Myocyte (in vitro differentiated cells): ENCODE results near the gene PLEKHA6. TPM values are rescaled to one million over a fixed set of nuclear protein-coding genes. Genes with fewer than 3 reads are reported as not detected.

Experiments
- DNase-seq: peaks from one replicate; pipeline ENCODE4 v3.0.0-alpha.2; 2012; ENCODE audit warnings: low read depth
- total RNA-seq: library from RNA; depleted of rRNA; stranded (reverse); fragments of >200 nt; gene quantifications from 2 replicates; pipeline ENCODE4 v1.2.3, GENCODE V29; 2014

The PLEKHA6 gene
- total RNA-seq, 1 donor from 2014 or later = 16.7 TPM

DNA sequence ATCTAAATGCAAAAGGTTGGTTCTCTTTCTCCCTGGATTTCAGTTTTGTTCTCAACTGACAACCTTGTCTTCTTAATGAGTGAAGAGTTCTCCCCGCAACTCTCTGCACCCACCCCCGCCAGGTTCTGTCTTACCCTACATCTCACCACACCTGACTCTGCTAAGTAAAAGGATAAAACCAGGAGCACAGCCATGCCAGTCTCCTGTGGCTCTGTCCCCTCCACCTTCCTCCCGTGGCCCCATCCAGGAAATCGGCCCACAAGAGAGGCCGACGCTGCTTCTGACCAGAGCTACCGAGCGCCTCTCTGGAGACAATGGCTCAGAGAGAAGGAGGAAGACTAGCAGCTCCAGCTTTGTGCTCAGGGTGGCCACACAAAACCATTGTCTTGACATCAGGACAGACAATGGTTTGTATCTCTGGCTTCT, 72.2 kb downstream of the PLEKHA6 start:
- DNase-seq = peak; percentile 18

DNA sequence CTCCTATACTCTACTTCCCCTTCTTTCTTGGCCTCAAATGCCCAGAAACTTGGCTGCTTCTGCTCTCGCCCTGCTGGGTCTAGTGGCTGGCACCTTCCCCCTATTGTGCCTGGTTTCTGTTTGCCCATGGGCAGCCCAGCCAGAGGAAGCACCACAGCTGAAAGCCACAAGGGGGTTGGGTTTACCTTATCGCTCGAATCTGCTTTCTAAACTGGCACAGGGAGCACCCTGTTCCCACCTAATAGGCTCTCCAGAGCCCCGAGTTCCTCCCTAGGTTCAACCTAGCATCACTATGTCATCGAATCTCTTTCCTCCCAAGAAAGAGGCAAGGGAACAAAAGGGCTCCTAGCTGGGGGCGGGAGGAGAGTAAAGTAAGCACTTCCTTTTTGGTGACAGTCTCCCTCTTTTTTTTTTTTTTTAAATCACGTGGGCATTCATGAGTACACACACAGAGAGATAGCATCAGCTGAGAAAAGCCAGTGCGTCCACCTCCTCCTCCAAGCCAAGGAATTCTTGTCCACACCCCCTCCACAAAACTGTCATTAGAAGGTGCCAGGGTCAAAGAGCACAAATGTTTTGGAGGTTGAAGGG, 72.8 kb downstream of the PLEKHA6 start:
- DNase-seq = peak; percentile 30

DNA sequence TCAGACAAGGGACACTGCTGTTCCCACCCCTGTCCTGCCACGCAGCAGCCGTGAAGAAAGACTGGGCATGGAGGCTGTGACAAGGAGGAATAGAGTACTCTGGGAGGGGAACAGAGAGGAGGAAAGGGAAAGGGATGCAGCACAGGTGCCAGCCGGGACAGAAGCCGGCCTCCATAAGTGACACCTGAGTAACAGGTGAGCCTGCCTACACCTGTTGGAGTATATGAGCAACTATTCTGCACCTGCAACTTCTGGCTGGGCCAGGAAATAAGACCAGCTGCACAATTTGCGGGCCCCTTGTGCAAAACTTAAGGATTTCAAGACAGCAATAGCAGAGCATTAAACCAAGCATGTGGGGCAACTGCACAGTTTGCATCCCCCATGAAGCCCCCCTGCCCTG, 73.4 kb downstream of the PLEKHA6 start:
- no peak for DNase-seq

DNA sequence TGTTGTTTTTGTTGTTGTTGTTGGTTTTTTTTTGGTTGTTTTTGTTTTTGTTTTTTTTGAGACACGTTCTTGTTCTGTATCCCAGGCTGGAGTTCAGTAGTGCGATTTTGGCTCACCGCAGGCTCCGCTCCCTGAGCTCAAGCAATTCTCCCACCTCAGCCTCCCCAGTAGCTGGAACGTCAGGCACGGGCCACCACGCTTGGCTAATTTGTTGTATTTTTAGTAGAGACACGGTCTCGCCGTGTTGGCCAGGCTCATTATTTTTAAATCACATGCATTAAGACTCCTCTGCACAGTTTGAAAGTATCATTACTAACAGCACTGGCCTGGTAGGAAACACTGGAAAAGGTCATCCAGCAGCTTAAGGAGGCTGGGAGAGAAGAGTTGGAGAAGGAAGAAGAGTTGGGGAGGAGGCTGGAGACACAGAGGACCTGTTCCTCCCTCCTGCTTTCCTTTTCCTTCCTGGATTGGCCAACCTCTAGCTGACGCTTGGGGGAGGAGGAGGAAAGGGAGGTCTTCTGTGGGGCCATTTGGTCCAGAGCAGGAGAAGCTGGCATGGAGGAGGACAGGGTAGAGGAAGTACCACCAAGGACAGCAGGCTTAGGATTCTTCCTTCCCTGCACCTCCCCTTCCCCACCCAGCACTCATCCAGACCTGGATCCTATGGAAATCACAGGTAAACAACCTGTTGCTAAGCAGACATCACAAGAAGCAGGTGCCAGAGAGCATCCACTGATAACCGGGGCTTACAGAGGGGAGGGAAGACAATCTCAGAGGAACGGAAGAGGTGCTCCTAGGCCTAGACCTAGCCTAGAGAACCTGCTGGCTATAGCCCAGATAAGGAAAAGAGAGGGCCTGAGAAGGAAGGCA, 74.1 kb downstream of the PLEKHA6 start:
- no peak for DNase-seq

DNA sequence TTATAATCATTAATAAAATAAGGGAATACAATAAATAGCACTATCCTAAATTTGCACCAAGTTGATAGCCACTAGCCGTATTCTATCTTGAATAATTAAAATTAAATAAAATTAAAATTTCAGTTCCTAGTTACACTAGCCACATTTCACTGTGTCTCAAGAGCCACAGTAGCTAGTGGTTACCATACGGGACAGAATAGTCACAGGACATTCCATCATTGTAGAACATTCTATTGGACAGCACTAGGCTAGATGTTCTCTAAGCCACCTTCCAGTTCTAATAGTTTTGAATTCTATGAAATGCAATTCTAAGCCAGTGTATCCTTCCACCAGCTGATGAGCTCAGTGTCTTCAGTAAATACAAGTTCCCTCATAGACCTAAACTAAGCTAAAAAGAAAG, 74.8 kb downstream of the PLEKHA6 start:
- DNase-seq = no peak

DNA sequence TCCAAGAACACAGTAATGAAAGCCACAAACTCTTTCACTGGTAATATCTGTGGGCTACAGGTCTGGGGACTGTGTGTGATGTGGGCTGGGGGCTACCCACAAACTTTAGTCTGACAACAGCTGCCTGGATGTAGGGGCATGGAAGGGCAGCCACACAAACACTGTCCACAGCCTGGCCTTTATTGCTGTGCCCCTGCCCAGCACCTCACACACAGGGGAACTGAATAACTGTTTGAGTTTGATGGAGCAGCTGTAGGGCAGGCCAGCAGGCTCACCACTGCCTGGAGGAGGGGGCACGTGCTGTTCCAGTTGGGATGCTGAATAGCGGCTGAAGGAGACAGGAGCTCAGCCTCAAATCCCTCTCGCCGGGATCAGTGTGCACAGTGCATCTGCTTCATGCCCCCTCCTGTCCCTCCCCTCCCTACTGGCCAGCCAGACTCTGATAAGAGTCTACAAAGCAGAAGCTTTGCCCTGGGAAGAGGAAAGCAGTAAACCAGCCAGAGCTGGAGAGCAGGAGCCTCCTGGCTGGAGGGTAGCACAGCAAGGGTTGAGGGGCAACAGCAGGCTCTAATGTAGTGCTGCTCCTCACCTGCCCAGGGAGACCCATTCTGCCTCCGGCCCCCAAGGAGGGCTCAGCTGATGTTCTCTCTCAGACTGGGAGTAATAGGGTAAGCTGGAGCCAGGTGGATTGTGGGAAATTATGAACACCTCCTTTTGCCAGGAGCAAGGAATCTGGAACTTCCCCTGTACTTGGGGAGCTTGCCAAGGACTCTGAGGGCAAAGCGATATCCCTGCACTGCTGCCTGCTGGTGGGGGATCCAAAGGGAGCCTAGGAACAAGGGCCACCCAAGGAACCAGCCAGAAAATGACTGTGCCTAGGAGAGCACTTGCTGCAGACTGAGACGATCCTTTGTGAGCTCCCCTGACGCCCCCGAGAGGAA, 75.7 kb downstream of the PLEKHA6 start:
- peak; percentile 89 for DNase-seq

DNA sequence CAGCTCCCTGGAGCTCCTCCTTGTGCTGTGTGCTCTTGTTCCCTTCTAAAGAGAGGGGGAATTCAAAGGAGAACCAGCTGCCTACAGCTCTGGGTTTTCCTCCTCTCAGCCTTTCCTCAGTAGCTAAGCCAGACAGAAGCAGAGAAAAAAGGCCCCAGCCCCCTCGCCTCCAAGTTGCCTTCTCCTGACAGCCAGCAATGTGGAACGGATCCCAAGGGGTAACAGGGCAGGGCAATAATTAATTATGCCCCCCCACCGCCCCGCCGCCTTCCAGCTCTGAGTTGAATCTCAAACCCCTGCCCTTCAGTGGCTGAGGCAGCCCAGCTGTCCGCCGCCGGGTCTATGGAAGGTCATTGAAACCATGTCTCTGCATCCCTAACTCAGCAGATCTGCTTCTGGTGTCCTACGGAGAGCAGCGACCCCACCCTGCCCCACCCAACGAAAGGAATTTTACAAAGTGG, 76.9 kb downstream of the PLEKHA6 start:
- DNase-seq = peak; percentile 47

DNA sequence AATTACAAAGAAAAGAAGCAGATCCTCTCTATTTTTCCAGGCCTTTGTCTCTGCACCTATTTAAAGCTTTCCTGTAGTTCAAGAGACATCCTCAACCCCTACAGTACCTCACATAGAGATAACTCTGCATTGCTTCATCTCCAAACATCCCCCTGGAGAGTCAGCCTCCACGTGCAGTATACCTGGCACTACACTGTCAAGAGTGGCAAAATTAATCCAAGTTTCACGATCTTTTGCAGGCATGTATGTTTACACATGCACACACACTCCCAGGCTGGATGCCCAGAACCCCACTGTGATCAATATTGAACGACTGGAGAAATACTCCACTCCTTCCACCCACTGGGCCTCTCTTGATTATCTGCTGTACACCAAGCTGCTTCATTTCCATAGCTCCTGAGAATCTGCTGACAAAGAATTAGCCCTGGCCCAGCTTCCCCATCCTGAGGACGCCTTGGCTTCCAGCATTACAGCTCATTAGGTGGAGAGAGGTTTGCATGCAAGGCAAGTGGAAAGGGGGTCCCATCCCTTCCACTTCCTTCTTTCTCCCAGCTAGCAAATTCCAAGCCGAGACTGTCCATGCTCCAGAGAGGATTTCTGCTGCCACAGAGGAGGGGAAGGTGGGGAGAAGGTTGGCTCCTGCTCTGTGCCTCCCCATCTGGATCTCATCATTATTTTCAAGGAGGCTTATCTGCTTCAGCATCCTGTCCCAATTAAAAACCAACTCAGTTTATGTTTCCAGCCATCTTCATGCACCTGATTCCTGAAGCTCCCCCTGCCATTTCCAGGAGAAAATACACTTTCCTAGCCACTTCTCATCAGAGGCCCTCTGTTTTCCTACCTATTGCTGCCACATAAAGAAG, 79.4 kb downstream of the PLEKHA6 start:
- no peak for DNase-seq

DNA sequence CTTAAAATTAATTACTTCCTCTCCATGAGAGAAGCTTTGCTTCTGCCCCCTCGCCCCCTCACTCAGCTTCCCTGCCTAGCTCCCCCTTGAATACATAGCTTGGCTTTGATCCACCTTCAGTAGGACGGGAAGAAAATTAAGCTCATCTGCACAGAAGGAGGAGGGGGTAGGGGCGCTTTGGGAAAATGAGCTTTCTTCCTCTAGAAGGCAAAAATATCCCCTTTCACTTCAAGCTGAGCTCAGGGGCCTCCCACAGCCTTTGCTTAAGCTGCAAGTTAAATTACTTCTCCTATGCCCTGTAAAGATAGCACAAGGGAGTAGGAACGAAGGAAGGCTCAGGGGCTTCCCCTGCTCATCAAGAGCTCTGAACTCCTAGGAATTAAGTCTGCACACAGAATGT, 80.8 kb downstream of the PLEKHA6 start:
- no peak for DNase-seq

DNA sequence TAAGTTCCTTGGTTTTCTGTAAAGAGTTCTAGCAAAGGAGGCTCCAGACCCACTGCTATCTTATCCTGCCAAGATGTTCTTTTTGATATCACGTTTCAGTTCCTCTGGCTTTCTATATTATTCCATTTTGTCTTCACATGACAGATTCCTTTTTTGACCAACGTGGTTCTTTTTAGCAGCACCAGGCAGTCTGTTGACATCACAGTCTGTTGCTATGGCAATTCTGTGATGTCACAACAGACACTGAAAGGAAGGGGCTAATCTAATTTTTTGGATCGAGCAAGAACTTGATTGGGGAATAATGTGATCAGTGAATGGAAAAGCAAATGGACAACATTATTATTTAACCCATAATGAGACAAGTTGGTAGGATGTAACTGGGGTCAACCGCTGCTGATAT, 81.5 kb downstream of the PLEKHA6 start:
- no peak for DNase-seq

DNA sequence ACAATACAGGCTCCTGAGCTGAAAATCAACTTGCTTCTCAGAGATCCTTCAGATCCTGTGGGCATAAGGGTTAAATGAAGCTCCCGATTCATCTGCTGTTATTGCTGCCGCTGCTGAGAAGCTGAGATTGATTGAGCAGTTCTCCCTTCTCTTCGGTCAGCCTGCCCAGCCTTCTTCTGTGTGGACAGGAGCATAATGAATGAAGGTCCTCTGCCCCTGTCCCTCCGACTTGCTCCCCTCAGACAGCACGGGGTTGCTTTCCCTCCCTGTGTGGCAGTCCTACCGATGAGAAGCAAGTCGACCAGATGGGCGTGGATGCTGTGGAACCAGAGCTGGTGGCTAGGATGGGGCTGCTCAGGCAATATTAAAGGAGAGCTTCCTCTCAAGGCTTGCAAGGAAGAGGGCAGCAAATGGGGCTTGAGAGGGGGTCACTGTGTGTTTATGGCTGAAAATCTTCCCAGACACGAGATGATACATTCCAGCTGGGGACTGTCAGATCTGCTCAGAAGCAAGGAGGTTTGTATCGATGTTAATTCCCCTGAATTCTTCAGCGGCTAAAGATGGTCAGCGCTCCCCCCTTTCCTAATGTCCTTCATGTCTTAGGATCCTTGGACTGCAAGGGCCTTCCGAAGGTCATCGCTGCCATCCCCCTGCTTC, 82.0 kb downstream of the PLEKHA6 start:
- no peak for DNase-seq

DNA sequence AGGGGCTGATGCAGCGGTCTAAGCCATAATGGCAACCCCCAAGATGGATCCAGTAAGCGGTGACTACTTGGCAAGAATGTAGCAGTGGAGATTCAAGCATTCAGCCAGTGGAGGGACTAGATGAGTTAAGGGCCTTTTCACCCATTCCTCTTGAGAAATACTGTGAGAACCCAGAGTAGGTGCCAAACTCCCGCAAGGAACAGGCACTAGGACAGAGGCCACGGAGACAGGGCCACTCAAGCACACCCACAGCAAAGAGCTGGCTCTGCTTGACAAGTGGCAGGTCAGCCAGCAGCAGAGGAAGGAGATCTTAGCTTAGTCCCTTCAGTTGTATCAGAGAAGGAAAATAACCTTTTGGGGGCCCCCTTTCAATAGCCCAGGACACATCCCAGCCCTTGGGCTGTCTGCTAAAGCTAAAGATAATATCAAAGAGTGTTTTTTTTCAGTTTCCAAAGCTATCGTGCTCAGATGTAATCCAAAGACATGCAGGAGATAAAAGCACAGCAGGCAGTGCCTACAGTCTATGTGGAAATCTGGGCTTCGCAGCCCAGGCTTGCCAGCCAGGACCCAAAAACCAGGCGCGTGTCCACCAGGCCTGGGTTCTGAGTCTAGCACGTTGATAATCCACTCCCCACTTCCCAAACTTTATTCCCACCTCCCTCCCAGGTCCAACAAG, 83.9 kb downstream of the PLEKHA6 start:
- no peak for DNase-seq

DNA sequence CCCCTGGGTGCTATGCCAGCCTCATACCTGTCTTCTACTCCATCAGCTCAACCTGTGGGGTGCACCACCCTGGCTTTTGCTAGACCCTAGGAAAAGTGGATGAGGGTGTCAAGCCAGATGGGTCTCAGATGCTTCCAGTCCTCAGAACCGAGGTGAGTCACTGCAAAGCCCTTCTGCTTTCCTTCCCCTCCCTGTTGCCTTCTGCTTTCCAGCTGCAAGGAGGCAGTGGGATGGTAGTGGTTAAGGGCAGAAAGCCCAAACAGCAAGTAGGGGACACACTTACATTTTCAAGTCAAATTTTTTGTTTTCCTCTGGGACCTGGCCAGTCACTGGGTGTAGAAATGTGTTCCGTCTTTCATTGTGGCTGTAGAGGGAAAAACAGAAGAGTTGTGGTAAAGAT, 85.3 kb downstream of the PLEKHA6 start:
- peak; percentile 45 for DNase-seq

DNA sequence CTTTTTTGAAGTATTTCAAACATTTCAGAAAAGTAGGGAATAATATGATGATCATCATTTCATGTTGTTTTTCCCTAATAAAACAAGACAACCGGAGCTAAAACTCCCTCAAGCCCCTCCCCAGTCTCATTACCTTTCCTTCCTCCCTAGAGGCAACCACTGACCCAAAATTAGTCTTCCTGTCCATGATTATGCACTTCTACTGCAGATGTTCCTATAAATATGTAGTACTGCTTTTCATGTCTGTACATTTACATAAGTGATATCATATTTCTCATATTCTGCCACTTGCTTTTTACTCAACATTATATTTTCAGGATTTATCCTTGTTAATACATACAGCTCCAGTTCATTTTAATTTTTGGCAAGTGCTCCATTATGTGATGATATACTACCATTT, 87.2 kb downstream of the PLEKHA6 start:
- DNase-seq = no peak

DNA sequence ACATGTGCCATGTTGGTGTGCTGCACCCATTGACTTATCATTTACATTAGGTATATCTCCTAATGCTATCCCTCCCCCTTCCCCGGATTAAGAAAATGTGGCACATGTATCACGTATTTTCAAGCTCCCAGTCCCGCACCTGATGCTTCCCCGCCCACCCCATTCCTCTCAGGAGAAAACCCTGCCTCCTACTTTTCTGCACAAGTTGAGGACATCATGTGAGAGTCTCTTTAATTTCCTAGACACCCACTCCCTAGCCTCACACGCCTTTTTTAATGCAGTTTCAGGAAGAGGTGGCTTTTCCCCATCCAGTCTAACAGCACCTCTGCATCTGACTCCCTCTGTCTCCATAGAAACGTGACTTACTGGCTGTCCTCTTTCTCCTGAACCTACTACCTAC, 87.8 kb downstream of the PLEKHA6 start:
- DNase-seq = no peak

DNA sequence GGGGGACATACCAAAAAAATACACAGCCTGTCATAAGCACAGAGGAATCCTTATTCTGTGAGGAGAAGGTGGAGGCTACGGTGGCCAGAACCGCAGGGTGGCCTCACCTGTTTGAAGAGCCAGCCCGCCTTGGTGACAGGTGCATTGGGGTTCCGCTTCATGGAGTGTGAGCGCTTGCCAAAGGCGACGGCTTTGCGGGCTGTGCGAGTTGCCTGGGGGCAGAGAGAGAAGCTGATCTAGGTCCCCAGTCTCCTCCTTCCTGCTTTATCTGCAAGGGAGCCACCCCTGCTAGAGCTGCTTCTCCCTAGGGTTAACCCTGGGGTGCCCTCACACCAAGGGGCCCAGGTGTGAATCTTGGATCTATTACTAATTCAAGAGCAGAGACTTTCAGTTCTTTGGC, 91.6 kb downstream of the PLEKHA6 start:
- no peak for DNase-seq

DNA sequence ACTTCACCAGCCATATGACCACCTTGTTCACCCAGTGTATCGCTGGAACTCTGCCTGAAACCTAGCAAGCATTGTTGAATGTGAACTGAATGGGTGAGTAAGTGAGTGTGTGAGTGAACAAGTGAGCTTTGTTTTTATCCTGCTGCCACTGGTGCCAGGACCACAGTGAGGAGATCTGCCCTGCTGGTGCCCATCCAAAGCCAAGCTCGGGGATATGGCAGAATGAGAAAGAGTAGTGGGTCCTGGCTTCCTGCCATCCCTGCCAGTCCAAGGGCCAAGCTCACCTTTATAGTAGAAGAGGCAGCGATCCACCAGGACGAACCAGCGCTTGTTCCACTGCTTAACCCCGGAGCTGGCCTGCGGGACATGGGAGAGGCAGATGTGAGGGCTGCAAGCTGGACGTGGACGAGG, 92.5 kb downstream of the PLEKHA6 start:
- no peak for DNase-seq

DNA sequence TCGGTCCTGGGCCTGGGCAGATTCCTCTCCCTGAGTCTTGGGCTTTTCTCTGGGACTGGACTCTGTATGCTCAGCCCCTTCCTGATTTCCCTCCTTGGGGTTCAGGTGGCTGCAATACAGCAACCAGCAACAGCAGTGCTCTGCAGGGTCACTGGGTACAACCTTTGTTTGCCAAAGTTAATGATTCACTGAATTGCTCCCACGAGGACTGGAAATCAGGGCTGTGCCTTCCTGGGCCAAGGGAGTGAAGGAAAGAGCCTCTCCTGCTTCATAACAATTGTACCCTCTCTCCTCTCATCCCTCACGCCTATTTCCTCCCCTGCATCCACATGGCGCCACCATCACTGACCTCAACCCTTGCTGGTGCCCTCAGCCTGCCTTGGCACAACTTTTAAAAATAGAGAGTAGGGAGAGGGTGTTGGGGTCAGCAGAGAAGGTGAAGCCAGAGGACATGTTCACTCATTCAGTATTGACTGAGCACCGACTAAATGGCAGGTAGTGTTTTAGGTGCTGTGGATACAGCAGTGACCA, 93.2 kb downstream of the PLEKHA6 start:
- DNase-seq = no peak

DNA sequence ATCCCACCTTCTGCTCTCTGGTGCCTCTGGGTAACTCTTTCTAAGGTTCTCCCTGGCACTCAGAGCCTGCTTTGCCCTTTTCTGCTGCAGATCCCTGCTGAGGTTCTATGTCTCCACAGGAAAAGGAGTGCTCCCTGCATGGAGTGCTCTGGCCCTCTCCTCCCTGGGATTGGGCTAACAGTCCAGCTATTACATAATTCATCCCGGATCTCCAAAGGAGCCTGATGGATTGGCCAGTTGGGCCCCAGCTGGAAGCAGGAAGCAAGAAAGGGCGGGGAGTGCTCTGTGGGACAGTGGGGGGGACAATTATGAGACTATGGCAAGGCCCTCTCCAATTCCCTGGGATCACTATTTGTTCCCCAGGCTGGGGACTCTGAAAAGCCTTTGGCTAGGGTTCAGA, 94.1 kb downstream of the PLEKHA6 start:
- DNase-seq = no peak
